Stomach smooth muscle (tissue), 2 donors: ENCODE data around the gene KPNB1.
"Not testable (repeated sequence)": the region's sequence is repeated elsewhere in the genome, so short reads cannot be mapped to it uniquely, and the experiment has no call there.

ENCODE experiments used
- H3K27ac ChIP-seq: one replicate; pipeline ENCODE4 v1.7.0; 2013; ENCODE audit warnings: mild to moderate bottlenecking, low read length, inconsistent platforms
- H3K27me3 ChIP-seq, 2 donors: one replicate each; pipeline ENCODE4 v1.7.0; 2013; ENCODE audit warnings: low read length in 2 of 2; ENCODE audit not compliant: insufficient read depth in 2 of 2, control insufficient read depth in 1 of 2
- H3K36me3 ChIP-seq, 2 donors: one replicate each; pipeline ENCODE4 v1.7.0; 2013; ENCODE audit warnings: low read length in 2 of 2; ENCODE audit not compliant: control insufficient read depth in 2 of 2, insufficient read depth in 2 of 2
- H3K4me1 ChIP-seq: one replicate; pipeline ENCODE4 v1.7.0; 2013; ENCODE audit warnings: low read length; ENCODE audit not compliant: control insufficient read depth, insufficient read depth
- H3K4me3 ChIP-seq, 2 donors: one replicate each; pipeline ENCODE4 v1.7.0; 2013; ENCODE audit warnings: low read length in 2 of 2
- H3K9ac ChIP-seq, 2 donors: one replicate each; pipeline ENCODE4 v1.7.0; 2013; ENCODE audit warnings: low read length in 2 of 2, mild to moderate bottlenecking in 1 of 2
- H3K9me3 ChIP-seq, 2 donors: one replicate each; pipeline ENCODE4 v1.7.0; 2013; ENCODE audit warnings: low read length in 2 of 2; ENCODE audit not compliant: control insufficient read depth in 2 of 2
- donor health status: healthy.
- donor health status: Pancreatic carcinoma.

Gene KPNB1

DNA sequence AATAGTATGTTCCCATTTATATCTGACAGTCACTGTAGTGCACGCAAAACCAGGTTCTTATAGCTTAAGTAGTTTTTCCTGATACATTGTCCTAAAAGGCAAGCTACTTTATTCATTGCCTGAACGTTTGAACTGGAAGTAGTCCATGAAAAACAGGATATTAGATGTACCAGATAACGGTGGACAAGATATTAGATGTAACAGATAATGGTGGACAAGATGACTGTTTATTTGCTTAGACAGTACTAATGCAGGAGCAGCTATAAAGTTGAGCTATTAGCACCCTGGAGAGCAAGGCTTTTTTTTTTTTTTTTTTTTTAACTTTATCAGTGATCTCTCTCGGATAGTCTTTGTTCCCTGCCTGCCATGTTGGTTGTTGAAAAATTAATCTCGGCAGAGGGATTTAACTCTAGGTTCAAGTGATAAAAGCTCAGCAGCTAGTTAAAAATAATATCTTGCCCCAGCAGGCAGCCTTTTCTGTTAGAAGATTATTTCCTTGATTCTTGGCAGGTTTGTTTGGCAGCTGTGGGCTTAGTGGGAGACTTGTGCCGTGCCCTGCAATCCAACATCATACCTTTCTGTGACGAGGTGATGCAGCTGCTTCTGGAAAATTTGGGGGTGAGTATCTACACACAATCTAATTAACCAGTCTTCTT lies 26.9 kb downstream of the KPNB1 start:
- Histone ChIP-seq H3K27me3 (no peaks in the 10 kb centered on the region), H3K4me3 (no peak overlapping the region), H3K27ac (no peak overlapping the region), H3K9me3 (no peaks in the 10 kb centered on the region), H3K9ac (no peak overlapping the region), H3K36me3 (peaks cover 67 to 76% of the 10 kb centered on the region in 2 donors), H3K4me1 (no peaks in the 10 kb centered on the region)

DNA sequence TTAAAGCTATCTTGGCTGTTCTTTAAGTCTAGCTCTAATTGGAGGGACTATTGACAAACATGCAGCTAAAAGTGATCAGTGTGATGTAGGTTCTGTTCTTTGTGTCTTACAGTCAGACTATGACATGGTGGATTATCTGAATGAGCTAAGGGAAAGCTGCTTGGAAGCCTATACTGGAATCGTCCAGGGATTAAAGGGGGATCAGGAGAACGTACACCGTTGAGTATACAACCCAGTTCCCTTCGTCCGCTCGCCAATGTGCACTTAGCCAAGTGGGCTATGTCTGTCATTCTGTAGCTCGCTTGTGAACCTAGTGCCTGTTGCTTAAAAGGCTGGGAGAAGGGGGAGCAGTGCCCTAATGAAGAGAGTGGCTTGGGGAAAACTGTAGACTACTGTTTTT lies 28.5 kb downstream of the KPNB1 start:
- no peaks in the 10 kb centered on the region for H3K4me1 ChIP-seq
- H3K9me3 ChIP-seq = no peaks in the 10 kb centered on the region
- H3K36me3 ChIP-seq = peaks cover 67 to 68% of the 10 kb centered on the region in 2 donors
- H3K4me3 ChIP-seq = no peak overlapping the region
- H3K9ac ChIP-seq = no peak overlapping the region
- H3K27ac ChIP-seq = no peak overlapping the region
- H3K27me3 ChIP-seq = no peaks in the 10 kb centered on the region

GRCh38 chr17:47682138-47682537 lies 32.4 kb downstream of the KPNB1 start:
- H3K4me3 ChIP-seq = no peak overlapping the region
- H3K36me3 ChIP-seq = peaks cover 31 to 38% of the 10 kb centered on the region in 2 donors
- no peak overlapping the region for H3K27ac ChIP-seq
- no peaks in the 10 kb centered on the region for H3K27me3 ChIP-seq
- no peaks in the 10 kb centered on the region for H3K9me3 ChIP-seq
- H3K9ac ChIP-seq = no peak overlapping the region
- no peaks in the 10 kb centered on the region for H3K4me1 ChIP-seq

- H3K27ac ChIP-seq, H3K27me3 ChIP-seq, H3K9me3 ChIP-seq, H3K4me1 ChIP-seq, H3K4me3 ChIP-seq, H3K9ac ChIP-seq: not testable (repeated sequence)
- peaks cover 26 to 37% of the 10 kb centered on the region in 2 donors for H3K36me3 ChIP-seq
These were observed 33.0 kb downstream of the KPNB1 start for GRCh38 chr17:47682727-47683126.

- no peaks in the 10 kb centered on the region for H3K27me3 ChIP-seq
- H3K4me1 ChIP-seq = peaks cover 4% of the 10 kb centered on the region
- no peak overlapping the region for H3K9ac ChIP-seq
- peaks cover 18 to 28% of the 10 kb centered on the region in 2 donors for H3K36me3 ChIP-seq
- no peak overlapping the region for H3K4me3 ChIP-seq
- no peaks in the 10 kb centered on the region for H3K9me3 ChIP-seq
- no peak overlapping the region for H3K27ac ChIP-seq
These were observed 34.3 kb downstream of the KPNB1 start for GRCh38 chr17:47684025-47684424.

GRCh38 chr17:47684535-47685193 lies 34.9 kb downstream of the KPNB1 start:
- Histone ChIP-seq H3K4me1 (peaks cover 4% of the 10 kb centered on the region), H3K9ac (no peak overlapping the region), H3K36me3 (peaks cover 18 to 26% of the 10 kb centered on the region in 2 donors), H3K9me3 (no peaks in the 10 kb centered on the region), H3K27ac (no peak overlapping the region), H3K27me3 (no peaks in the 10 kb centered on the region), H3K4me3 (no peak overlapping the region)

- Histone ChIP-seq H3K4me3 (no peak overlapping the region), H3K27ac (no peak overlapping the region), H3K27me3 (no peaks in the 10 kb centered on the region), H3K36me3 (peaks cover 9 to 17% of the 10 kb centered on the region in 2 donors), H3K9me3 (no peaks in the 10 kb centered on the region), H3K4me1 (peaks cover 4% of the 10 kb centered on the region), H3K9ac (no peak overlapping the region)
These were observed 36.0 kb downstream of the KPNB1 start for GRCh38 chr17:47685556-47686275.

DNA sequence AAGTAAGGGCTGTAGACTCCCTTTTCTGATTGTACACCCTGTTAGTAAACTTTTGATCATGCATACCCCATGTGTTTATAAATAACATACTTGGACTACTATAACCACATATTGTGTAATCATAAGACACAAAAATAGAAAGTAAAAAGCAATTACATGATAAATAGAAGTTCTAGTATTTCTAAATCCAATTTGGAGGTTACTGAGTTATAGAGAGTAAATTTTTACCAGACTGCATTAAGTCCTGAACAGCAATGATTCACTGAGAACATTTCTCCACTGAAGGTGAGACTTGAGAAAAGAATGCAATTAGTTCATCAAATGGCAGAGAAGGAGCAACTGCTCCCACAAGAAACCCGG lies 36.5 kb downstream of the KPNB1 start:
- Histone ChIP-seq H3K9me3 (no peaks in the 10 kb centered on the region), H3K4me3 (no peak overlapping the region), H3K27ac (no peak overlapping the region), H3K27me3 (no peaks in the 10 kb centered on the region), H3K36me3 (peaks cover 7 to 15% of the 10 kb centered on the region in 2 donors), H3K9ac (no peak overlapping the region), H3K4me1 (peaks cover 4% of the 10 kb centered on the region)

DNA sequence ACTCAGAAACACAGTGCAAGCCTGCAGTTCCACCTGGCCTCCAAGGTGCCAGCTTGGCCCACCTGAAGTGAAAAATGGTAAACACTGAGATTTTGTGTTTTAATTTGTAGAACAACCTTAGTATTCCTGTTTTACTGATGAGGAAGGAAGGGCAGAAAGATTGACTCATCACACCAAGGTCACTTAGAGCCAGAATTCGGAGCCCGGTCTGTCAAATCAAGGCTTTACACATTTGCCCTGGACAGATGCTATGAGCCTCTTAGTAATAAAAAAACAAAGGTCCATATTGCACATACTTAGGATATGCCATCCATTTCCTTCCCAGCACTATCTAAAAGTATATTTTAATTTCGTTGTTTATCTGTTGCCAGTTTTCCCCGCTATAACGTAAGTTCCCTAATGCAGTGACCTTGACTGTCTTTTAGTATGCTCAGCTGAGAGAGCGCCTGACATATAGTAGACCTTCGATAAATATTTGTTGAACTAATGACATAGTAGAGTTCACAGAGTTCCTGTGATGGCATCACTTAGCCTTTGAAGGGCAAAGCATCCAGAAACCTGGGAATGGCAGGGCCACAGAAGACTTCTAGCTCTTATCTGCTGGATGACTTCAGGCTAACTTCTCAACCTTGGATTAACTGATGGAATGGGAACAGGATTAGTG lies 37.1 kb downstream of the KPNB1 start:
- H3K27ac ChIP-seq = peak overlapping the region; percentile 1
- H3K4me1 ChIP-seq = peaks cover 4% of the 10 kb centered on the region

DNA sequence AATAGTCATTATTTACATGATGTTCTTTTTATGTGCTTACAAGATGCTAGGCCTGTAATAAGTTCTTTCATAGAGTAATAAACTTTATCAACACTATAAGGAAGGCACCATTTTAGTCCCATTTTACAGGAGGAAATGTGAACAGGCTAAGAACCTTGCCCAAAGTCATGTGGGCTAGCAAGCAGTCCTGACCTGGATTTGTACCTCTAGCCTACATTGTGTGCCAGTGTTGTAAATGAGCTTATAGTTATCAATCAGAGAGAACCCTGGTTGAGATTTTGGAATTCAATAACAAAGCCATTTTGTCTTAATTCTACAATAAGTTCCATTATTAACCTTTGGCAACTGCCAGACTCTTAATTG lies 37.6 kb downstream of the KPNB1 start:
- H3K9me3 ChIP-seq = no peaks in the 10 kb centered on the region

More for the DNA sequence above, 37.1 kb downstream of the KPNB1 start:
- no peak overlapping the region for H3K4me3 ChIP-seq
- H3K27me3 ChIP-seq = no peaks in the 10 kb centered on the region
- H3K9ac ChIP-seq = no peak overlapping the region
- H3K36me3 ChIP-seq = peaks cover 6 to 15% of the 10 kb centered on the region in 2 donors
- no peaks in the 10 kb centered on the region for H3K9me3 ChIP-seq

More for the DNA sequence above, 37.6 kb downstream of the KPNB1 start:
- no peak overlapping the region for H3K9ac ChIP-seq
- H3K4me1 ChIP-seq = peaks cover 4% of the 10 kb centered on the region
- peaks cover under 1 to 10% of the 10 kb centered on the region in 2 donors for H3K36me3 ChIP-seq
- no peaks in the 10 kb centered on the region for H3K27me3 ChIP-seq
- no peak overlapping the region for H3K4me3 ChIP-seq
- H3K27ac ChIP-seq = peak overlapping the region; percentile 1
